Activated B cell treated with CpG ODN at 0.5 μM for 24 hours (primary cell): ENCODE measurements around the gene DEK. TPM values are rescaled to one million over a fixed set of nuclear protein-coding genes. Genes with fewer than 3 reads are reported as not detected.

Experiments
- ATAC-seq: fragments of 200-7000 bp; cut with Tn5 transposase; one replicate; pipeline ENCODE4 v1.10.0; 2021; ENCODE audit warnings: low read depth, mild to moderate bottlenecking, moderate library complexity
- CTCF ChIA-PET: fragments of 350-600 bp; sonication (Branson Sonifier 250); formaldehyde crosslinking; loops from one replicate; lab custom pipeline; 2021; ENCODE audit warnings: antibody characterized with exemption; lab: Charles Lee
- POLR2A ChIA-PET: fragments of 350-600 bp; sonication (Branson Sonifier 250); formaldehyde crosslinking; loops from one replicate; lab custom pipeline; 2021; ENCODE audit warnings: antibody characterized with exemption; lab: Charles Lee
- DNase-seq: peaks from one replicate; pipeline ENCODE4 v3.0.0; 2022
- H3K27ac Mint-ChIP-seq: one replicate; pipeline ENCODE4 v1.8.0; 2020; ENCODE audit warnings: mixed read lengths
- H3K27me3 Mint-ChIP-seq: one replicate; pipeline ENCODE4 v1.8.0; 2021; ENCODE audit warnings: mixed read lengths
- H3K36me3 Mint-ChIP-seq: one replicate; pipeline ENCODE4 v1.8.0; 2021; ENCODE audit warnings: low read depth, mixed read lengths
- H3K4me1 Mint-ChIP-seq: one replicate; pipeline ENCODE4 v1.8.0; 2021; ENCODE audit warnings: mixed read lengths
- H3K4me3 Mint-ChIP-seq: one replicate; pipeline ENCODE4 v1.8.0; 2020; ENCODE audit warnings: mild to moderate bottlenecking, mixed read lengths
- H3K9me3 Mint-ChIP-seq: one replicate; pipeline ENCODE4 v1.8.0; 2020; ENCODE audit warnings: mixed read lengths
- CTCF ChIP-seq: fragments of 200-600 bp; IDR thresholded peaks from one replicate; pipeline ENCODE4 v1.8.0; 2022; ENCODE audit warnings: antibody characterized with exemption, mild to moderate bottlenecking
- intact Hi-C: fragments of 100-400 bp; cut with micrococcal nuclease; formaldehyde crosslinking; loops from one replicate; pipeline ENCODE4 v1.15.1; 2024
- total RNA-seq: library from RNA; stranded (reverse); gene quantifications from 2 replicates; pipeline ENCODE4 v1.2.3, GENCODE V29; 2022

DEK gene
- total RNA-seq, 1 donor from 2014 or later: 80.8 TPM

DNA sequence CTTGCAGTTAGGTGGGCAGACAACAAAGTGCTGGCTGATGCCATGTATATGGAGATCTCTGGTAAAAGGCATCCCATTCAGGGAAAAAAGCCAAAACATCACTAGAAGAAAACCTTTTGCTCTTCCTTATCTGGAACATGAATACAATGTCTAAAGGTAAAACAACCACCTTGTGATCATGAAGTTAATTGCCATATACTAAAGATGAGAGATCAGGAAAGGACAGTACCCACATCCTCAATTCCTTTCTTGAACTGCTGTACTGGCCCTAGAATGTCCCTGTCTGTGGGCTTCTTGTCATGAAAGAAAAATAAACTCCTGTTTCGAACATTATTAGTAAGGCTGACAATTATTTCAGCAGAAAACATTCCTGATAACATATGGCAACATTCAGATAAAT, 19.3 kb downstream of the DEK start:
- Mint-ChIP-seq H3K4me1 (peaks cover 8% of the 10 kb centered on the region), H3K27ac (no peak overlapping the region), H3K27me3 (no peaks in the 10 kb centered on the region), H3K9me3 (no peaks in the 10 kb centered on the region), H3K36me3 (peaks cover 83% of the 10 kb centered on the region), H3K4me3 (no peak overlapping the region)
- intact Hi-C loops: no loop called here
- DNase-seq (no peak), ATAC-seq (no peak)
- TF ChIP-seq CTCF: no peak
- ChIA-PET CTCF (no interaction called here), POLR2A (interaction anchor here (0.6 kb wide), 1 partner anchor 16 kb away, joined by 5 read pairs; no protein-coding TSS in a partner anchor)

DNA sequence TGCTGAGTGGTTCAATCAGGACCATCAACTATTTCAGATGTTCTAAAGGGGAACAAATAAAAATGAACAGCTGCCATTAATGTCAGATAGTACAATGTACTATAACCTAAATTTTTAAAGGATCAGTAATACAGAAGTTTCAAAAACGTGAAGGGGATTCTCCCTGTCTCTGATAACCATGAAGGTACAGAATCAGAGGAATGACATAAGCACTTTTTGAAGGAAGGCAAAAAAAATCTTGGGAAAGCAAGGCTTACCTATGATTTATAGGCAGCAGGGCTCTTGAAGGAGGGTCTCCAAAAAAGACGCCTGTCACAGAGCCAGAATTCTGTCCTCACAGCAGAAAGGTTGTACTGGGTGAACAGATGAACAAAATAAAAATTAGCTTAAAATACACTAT, 20.1 kb downstream of the DEK start:
- CTCF ChIA-PET: no interaction called here
- no peak for ATAC-seq
- POLR2A ChIA-PET: interaction anchor here (0.6 kb wide), 1 partner anchor 16 kb away, joined by 5 read pairs; no protein-coding TSS in a partner anchor
- intact Hi-C loops: no loop called here
- H3K36me3 Mint-ChIP-seq: peaks cover 80% of the 10 kb centered on the region
- H3K27ac Mint-ChIP-seq: no peak overlapping the region
- no peak for DNase-seq
- TF ChIP-seq CTCF: no peak
- H3K4me3 Mint-ChIP-seq: no peak overlapping the region
- H3K4me1 Mint-ChIP-seq: peaks cover 8% of the 10 kb centered on the region
- no peaks in the 10 kb centered on the region for H3K9me3 Mint-ChIP-seq
- no peaks in the 10 kb centered on the region for H3K27me3 Mint-ChIP-seq

DNA sequence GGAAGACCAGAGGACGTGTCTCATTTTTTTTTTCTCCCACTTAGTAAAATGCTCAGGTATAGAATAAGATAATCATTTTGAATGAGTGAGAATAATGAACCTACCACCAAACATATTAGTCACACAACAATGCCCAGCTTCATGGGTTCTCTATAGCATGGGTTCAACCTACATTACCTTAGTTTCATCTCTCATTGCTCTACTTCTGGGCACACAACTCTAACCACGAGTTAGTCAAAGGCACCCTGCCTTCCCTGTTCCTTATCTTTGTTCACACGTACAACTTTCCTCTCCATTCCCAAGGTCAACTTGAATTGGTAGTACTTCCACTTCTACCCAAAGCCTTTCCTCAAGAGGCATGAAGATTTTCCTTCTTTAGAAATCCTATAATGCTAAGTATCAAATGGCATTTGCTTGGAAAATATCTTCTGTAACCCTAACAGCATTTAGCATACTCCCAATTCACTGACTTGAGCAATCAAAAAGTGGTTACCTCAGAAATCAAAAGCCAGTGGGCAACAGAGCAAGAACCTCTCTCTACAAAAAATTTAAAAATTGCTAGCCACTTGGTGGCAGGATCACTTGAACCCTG, 20.9 kb downstream of the DEK start:
- ChIA-PET POLR2A (no interaction called here), CTCF (no interaction called here)
- Mint-ChIP-seq H3K9me3 (no peaks in the 10 kb centered on the region), H3K36me3 (peaks cover 76% of the 10 kb centered on the region), H3K27me3 (no peaks in the 10 kb centered on the region), H3K27ac (no peak overlapping the region), H3K4me3 (no peak overlapping the region), H3K4me1 (peaks cover 8% of the 10 kb centered on the region)
- ATAC-seq (no peak), DNase-seq (no peak)
- TF ChIP-seq CTCF: no peak
- intact Hi-C loops: no loop called here

DNA sequence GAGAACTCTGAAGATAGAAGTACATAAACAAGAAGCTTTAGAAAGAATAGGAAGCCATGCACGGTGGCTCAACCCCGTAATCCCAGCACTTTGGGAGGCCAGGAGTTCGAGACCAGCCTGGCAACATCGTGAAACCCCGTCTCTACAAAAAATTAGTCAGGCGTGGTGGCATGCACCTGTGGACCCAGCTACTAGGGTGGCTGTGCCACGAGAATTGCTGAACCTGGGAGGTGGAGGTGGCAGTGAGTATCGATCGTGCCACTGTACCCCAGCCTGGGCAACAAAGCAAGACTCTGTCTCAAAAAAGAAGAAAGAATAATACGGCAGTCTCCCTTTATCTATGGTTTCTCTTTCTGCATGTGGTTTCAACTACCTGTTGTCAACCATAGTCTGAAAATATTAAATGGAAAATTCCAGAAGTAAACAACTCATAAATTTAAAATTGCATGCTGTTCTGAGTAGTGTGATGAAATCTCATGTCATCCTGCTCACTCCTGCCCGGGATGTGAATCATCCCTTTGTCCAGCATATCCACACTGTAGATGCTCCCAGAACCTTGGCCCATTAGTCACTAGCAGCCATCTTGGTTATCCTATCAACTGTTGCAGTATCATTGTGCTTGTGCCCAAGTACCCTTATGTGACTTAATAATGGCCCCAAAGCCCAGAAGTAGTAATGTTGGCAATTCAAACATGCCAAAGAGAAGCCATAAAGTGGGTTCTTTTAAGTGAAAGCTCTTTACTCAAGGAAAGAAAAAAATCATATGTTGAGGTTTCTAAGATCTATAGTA, 22.1 kb downstream of the DEK start:
- intact Hi-C loops: no loop called here
- DNase-seq: no peak
- no peak overlapping the region for H3K27ac Mint-ChIP-seq
- no peak overlapping the region for H3K4me3 Mint-ChIP-seq
- no peak for ATAC-seq
- peaks cover 74% of the 10 kb centered on the region for H3K36me3 Mint-ChIP-seq
- ChIA-PET POLR2A (interaction anchor here (1.1 kb wide), 1 partner anchor 10 kb away, joined by 3 read pairs; no protein-coding TSS in a partner anchor), CTCF (no interaction called here)
- H3K9me3 Mint-ChIP-seq: no peaks in the 10 kb centered on the region
- TF ChIP-seq CTCF: no peak
- H3K27me3 Mint-ChIP-seq: no peaks in the 10 kb centered on the region
- peaks cover 8% of the 10 kb centered on the region for H3K4me1 Mint-ChIP-seq
